ENCODE measurements around the gene NDEL1.

GRCh38 chr17:8465356-8465755 is 29.7 kb downstream of the NDEL1 start:
- TF ChIP-seq, protein P1, sequence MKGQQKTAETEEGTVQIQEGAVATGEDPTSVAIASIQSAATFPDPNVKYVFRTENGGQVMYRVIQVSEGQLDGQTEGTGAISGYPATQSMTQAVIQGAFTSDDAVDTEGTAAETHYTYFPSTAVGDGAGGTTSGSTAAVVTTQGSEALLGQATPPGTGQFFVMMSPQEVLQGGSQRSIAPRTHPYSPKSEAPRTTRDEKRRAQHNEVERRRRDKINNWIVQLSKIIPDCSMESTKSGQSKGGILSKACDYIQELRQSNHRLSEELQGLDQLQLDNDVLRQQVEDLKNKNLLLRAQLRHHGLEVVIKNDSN (IDR thresholded peaks at IDR 0.05) = no peak
- TF ChIP-seq TCF12 (IDR thresholded peaks at IDR 0.05; ENCODE audit: low read depth) (no peak), CREB1 (IDR thresholded peaks at IDR 0.05; ENCODE audit: low read depth) (no peak), RAD21 (IDR thresholded peaks at IDR 0.05; ENCODE audit: low read depth) (no peak), CEBPB (IDR thresholded peaks at IDR 0.05) (no peak), TAF1 (IDR thresholded peaks at IDR 0.05; ENCODE audit: low read depth) (no peak)

Measured in Ishikawa (cell line).